ENCODE results near the gene TBCK. TPM values are rescaled to one million over a fixed set of nuclear protein-coding genes. Genes with fewer than 3 reads are reported as not detected.

Gene TBCK
- total RNA-seq, 1 experiment from 2014 or later = 19.7 TPM

DNA sequence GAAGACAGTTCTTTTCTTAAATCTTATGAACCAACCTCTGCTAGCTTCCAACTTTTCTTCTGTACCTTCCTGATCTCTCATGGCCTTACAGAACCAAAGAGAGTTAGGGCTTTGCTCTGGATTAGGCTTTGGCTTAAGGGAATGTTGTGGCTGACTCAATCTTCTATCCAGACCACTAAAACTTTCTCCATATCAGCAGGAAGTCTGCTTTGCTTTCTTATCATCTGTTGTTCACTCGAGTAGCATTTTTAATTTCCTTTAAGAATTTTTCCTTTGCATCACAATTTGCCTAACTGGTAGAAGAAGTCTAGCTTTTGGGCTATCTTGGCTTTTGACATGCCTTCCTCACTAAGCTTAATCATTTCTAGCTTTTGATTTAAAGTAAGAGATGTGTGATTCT lies 167.0 kb downstream of the TBCK start:
- Mint-ChIP-seq H3K4me1 (ENCODE audit: low read depth, unreplicated experiment) (no peaks in the 10 kb centered on the region), H3K4me3 (ENCODE audit: low read depth, unreplicated experiment) (no peak overlapping the region), H3K27ac (ENCODE audit: unreplicated experiment) (no peak overlapping the region), H3K9me3 (ENCODE audit: low read depth, unreplicated experiment) (peaks cover 6% of the 10 kb centered on the region), H3K27me3 (ENCODE audit: unreplicated experiment) (no peaks in the 10 kb centered on the region), H3K36me3 (ENCODE audit: insufficient read depth, unreplicated experiment) (no peaks in the 10 kb centered on the region)
- CTCF ChIA-PET = no interaction called here
- TF ChIP-seq, protein P1, sequence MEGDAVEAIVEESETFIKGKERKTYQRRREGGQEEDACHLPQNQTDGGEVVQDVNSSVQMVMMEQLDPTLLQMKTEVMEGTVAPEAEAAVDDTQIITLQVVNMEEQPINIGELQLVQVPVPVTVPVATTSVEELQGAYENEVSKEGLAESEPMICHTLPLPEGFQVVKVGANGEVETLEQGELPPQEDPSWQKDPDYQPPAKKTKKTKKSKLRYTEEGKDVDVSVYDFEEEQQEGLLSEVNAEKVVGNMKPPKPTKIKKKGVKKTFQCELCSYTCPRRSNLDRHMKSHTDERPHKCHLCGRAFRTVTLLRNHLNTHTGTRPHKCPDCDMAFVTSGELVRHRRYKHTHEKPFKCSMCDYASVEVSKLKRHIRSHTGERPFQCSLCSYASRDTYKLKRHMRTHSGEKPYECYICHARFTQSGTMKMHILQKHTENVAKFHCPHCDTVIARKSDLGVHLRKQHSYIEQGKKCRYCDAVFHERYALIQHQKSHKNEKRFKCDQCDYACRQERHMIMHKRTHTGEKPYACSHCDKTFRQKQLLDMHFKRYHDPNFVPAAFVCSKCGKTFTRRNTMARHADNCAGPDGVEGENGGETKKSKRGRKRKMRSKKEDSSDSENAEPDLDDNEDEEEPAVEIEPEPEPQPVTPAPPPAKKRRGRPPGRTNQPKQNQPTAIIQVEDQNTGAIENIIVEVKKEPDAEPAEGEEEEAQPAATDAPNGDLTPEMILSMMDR (IDR thresholded peaks at IDR 0.05; ENCODE audit: unreplicated experiment) = no peak
- intact Hi-C loops (cut with micrococcal nuclease; ENCODE audit: unreplicated experiment) = no loop called here
- BruUV-seq (replicated peaks) = no TSS peak
- no peak for DNase-seq

DNA sequence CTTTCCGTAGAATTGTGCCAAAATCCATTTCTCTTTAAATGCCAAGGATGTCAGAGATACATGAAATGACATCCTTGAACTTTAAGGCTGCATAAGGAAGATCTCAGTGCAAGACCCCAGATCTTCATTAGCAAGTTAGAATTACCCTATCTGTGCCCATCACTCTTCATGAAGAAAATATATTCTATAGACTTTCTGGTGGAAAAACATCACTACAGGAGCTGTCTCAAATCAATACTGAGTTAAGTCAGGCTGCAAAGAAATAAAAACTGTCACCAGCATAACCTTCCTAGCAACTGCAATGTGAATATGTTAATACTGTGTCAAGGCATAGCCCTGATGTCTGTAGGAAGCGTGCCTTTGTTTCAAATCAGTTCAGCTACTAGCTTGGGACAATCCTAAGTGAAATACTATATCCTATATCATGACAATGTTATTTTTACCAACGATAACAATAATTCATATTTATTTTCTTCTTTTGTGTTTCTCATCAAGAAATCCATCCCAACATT lies 173.3 kb downstream of the TBCK start:
- Mint-ChIP-seq H3K27ac (ENCODE audit: unreplicated experiment) (no peak overlapping the region), H3K9me3 (ENCODE audit: low read depth, unreplicated experiment) (peaks cover 3% of the 10 kb centered on the region), H3K27me3 (ENCODE audit: unreplicated experiment) (no peaks in the 10 kb centered on the region), H3K4me1 (ENCODE audit: low read depth, unreplicated experiment) (no peaks in the 10 kb centered on the region), H3K36me3 (ENCODE audit: insufficient read depth, unreplicated experiment) (no peaks in the 10 kb centered on the region), H3K4me3 (ENCODE audit: low read depth, unreplicated experiment) (no peak overlapping the region)
- BruUV-seq (replicated peaks) = no TSS peak
- CTCF ChIA-PET = no interaction called here
- TF ChIP-seq, protein P1 (IDR thresholded peaks at IDR 0.05; ENCODE audit: unreplicated experiment) = no peak
- DNase-seq = no peak
- intact Hi-C loops (cut with micrococcal nuclease; ENCODE audit: unreplicated experiment) = no loop called here

DNA sequence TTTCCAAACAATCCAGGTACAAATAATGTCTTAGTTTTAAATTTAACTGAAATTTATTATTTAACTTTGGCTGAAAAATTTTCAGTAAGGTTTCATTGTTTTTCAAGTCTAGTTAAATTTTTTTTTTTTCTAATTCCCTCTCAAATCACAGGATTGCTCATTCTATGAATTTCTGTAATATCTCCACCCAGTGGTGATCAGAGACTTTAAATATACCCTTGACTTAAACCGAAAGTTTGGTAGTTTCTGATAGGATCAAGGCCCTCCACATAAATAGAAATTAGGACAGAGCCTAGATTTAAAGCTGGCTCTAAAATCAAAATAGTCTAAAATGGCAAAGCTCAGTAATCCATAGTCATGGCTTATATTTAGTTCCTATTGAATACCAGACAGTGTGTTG lies 175.4 kb downstream of the TBCK start:
- H3K4me1 Mint-ChIP-seq (ENCODE audit: low read depth, unreplicated experiment) = no peaks in the 10 kb centered on the region
- no peak for DNase-seq
- TF ChIP-seq, protein P1 (IDR thresholded peaks at IDR 0.05; ENCODE audit: unreplicated experiment) = no peak
- CTCF ChIA-PET = interaction anchor here (0.5 kb wide), 1 partner anchor 398 kb away, joined by 4 read pairs; no protein-coding TSS in a partner anchor
- H3K27me3 Mint-ChIP-seq (ENCODE audit: unreplicated experiment) = no peaks in the 10 kb centered on the region
- no peaks in the 10 kb centered on the region for H3K9me3 Mint-ChIP-seq (ENCODE audit: low read depth, unreplicated experiment)
- no peak overlapping the region for H3K27ac Mint-ChIP-seq (ENCODE audit: unreplicated experiment)
- no peak overlapping the region for H3K4me3 Mint-ChIP-seq (ENCODE audit: low read depth, unreplicated experiment)
- BruUV-seq (replicated peaks) = no TSS peak
- intact Hi-C loops (cut with micrococcal nuclease; ENCODE audit: unreplicated experiment) = no loop called here
- H3K36me3 Mint-ChIP-seq (ENCODE audit: insufficient read depth, unreplicated experiment) = no peaks in the 10 kb centered on the region

DNA sequence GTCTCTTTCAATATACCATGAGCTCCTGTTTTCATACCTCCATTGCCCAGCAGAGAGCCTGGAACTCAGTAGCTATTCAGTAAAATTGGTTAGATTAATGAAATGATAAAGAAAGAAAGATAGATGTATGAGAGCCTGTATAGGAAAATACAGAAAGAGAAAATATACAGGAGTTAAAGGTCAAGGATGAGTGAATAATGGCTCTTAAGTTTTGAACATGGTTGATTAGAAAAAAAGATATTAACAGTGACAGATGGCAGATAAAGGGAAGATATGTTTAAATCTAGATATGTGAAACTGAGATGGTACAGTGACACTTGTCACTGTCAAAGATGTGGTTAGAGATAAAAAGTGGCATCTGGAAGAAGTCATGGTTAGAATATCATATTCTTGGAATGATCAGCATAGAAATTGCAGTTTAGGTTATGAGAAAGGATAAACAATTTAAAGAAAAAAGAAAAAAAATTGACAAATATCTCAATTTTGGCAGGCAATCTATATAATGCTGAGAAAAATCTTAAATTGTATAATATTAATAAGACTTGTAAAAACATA lies 179.2 kb downstream of the TBCK start:
- no TSS peak for BruUV-seq (replicated peaks)
- Mint-ChIP-seq H3K27me3 (ENCODE audit: unreplicated experiment) (no peaks in the 10 kb centered on the region), H3K4me1 (ENCODE audit: low read depth, unreplicated experiment) (no peaks in the 10 kb centered on the region), H3K27ac (ENCODE audit: unreplicated experiment) (no peak overlapping the region), H3K9me3 (ENCODE audit: low read depth, unreplicated experiment) (no peaks in the 10 kb centered on the region), H3K36me3 (ENCODE audit: insufficient read depth, unreplicated experiment) (no peaks in the 10 kb centered on the region), H3K4me3 (ENCODE audit: low read depth, unreplicated experiment) (no peak overlapping the region)
- intact Hi-C loops (cut with micrococcal nuclease; ENCODE audit: unreplicated experiment) = no loop called here
- TF ChIP-seq, protein P1 (IDR thresholded peaks at IDR 0.05; ENCODE audit: unreplicated experiment) = no peak
- DNase-seq = no peak
- CTCF ChIA-PET = no interaction called here
